Endometrial microvascular endothelial cells (primary cell): ENCODE measurements around the gene SHROOM2. TPM values are rescaled to one million over a fixed set of nuclear protein-coding genes. Genes with fewer than 3 reads are reported as not detected.
"Not testable (repeated sequence)": the region's sequence is repeated elsewhere in the genome, so short reads cannot be mapped to it uniquely, and the experiment has no call there.

Experiments used
- in situ Hi-C: cut with HindIII; loops from 2 replicates; pipeline ENCODE4 v1.10.0; 2017; ENCODE audit warnings: low sequenced_read_pairs, low pct_unique_long_range_greater_than_20kb; ENCODE audit errors: inconsistent ontology term
- total RNA-seq: library from RNA; depleted of rRNA; stranded (reverse); fragments of >200 nt; gene quantifications from one replicate; pipeline ENCODE4 v1.2.3, GENCODE V29; 2015; ENCODE audit errors: inconsistent ontology term

SHROOM2 gene
- total RNA-seq: 11.3 TPM

GRCh38 chrX:9785944-9786797, at the start of gene SHROOM2:
Gene SHROOM2 (plus strand): TSS chrX:9786429. CDS start chrX:9786546, 117 bp downstream.
- in situ Hi-C loops: no loop called here

- in situ Hi-C loops: no loop called here
Measured at GRCh38 chrX:9737363-9737762, 48.9 kb upstream of the SHROOM2 start.

GRCh38 chrX:9738151-9738550, 48.1 kb upstream of the SHROOM2 start:
- in situ Hi-C loops: no loop called here

- in situ Hi-C loops: no loop called here
Measured at GRCh38 chrX:9739130-9739529, 47.1 kb upstream of the SHROOM2 start.

GRCh38 chrX:9745417-9746115, 40.7 kb upstream of the SHROOM2 start:
- in situ Hi-C loops: no loop called here

GRCh38 chrX:9746148-9746888, 39.9 kb upstream of the SHROOM2 start:
- in situ Hi-C loops: no loop called here

GRCh38 chrX:9747644-9748043, 38.6 kb upstream of the SHROOM2 start:
- in situ Hi-C loops: no loop called here

- in situ Hi-C loops: no loop called here
Measured at GRCh38 chrX:9749146-9749692, 37.0 kb upstream of the SHROOM2 start.

GRCh38 chrX:9757366-9757765, 28.9 kb upstream of the SHROOM2 start:
- in situ Hi-C loops: no loop called here

- in situ Hi-C loops: no loop called here
Measured at GRCh38 chrX:9758021-9758638, 28.1 kb upstream of the SHROOM2 start.

GRCh38 chrX:9759337-9759736, 26.9 kb upstream of the SHROOM2 start:
- in situ Hi-C loops: no loop called here

GRCh38 chrX:9765072-9765736, 21.0 kb upstream of the SHROOM2 start:
- in situ Hi-C loops: no loop called here

GRCh38 chrX:9765737-9766097, 20.5 kb upstream of the SHROOM2 start, which contains the start of gene GPR143:
Gene GPR143 (minus strand): TSS chrX:9765847. CDS start chrX:9765817, 30 bp downstream.
- in situ Hi-C loops: no loop called here

GRCh38 chrX:9767375-9767774, 18.9 kb upstream of the SHROOM2 start:
- in situ Hi-C loops: no loop called here

GRCh38 chrX:9768321-9768839, 17.8 kb upstream of the SHROOM2 start:
- in situ Hi-C loops: not testable (repeated sequence)

GRCh38 chrX:9770319-9770718, 15.9 kb upstream of the SHROOM2 start:
- in situ Hi-C loops: no loop called here

GRCh38 chrX:9772943-9773342, 13.3 kb upstream of the SHROOM2 start:
- in situ Hi-C loops: no loop called here

GRCh38 chrX:9775930-9776329, 10.3 kb upstream of the SHROOM2 start:
- in situ Hi-C loops: no loop called here
